Measurements from ENCODE around the gene TRPV5.

The TRPV5 gene

DNA sequence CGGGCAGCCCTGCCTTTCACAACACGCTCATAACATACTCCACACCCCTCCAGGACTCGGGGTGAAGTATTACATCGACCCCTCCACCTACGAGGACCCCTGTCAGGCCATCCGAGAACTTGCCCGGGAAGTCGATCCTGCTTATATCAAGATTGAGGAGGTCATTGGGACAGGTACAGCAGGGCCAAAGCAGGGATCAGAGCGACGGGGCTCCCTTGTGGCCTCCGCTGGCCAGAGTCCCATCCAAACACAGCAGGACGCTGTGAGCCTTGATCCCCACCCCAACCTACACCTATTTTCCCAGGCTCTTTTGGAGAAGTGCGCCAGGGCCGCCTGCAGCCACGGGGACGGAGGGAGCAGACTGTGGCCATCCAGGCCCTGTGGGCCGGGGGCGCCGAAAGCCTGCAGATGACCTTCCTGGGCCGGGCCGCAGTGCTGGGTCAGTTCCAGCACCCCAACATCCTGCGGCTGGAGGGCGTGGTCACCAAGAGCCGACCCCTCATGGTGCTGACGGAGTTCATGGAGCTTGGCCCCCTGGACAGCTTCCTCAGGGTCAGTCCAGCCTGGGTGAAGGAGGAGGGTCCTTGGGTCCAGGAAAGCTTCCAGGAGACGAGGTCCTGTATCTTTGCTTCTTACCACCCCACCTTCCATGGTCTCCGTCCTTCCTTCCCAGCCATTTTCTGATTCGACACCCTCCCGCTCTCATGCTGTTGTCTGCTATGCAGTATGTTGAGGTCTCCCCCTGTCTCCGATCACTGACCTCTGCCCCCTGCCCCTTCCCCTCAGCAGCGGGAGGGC lies 65.2 kb downstream of the TRPV5 start:
- DNase-seq, result peak; percentile 13

DNA sequence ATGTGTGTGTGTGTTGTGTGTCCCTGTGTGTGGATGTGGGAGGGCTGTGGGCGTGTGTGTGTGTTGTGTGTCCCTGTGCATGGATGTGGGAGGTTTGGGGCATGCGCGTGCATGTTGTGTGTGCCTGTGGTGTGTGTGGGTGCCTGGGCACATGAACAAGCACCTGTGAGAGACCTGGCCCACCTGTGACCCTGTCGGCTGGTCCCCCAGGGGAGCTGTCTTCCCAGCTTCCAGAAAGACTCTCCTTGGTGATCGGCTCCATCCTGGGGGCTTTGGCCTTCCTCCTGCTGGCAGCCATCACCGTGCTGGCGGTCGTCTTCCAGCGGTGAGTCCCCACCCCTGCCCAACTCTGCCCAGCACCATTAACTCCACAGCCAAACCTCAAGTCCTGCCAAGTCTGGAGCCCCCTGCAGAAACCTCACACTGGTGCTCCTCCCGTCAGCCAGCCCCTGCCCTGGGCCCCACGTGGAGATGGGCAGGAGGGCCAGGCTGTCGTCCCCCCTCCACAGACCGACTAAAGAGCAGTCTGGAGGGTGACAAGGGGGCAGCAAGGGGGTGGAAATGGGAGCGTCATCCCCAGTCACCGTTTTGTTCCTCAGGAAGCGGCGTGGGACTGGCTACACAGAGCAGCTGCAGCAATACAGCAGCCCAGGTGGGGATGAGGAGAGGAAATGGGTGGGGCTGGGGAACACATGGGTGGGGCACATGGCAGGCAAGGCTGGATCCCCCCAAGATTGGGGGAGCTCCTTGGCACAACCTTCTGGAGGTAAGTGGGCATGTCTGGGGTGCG lies 66.0 kb downstream of the TRPV5 start:
- DNase-seq, result no peak

DNA sequence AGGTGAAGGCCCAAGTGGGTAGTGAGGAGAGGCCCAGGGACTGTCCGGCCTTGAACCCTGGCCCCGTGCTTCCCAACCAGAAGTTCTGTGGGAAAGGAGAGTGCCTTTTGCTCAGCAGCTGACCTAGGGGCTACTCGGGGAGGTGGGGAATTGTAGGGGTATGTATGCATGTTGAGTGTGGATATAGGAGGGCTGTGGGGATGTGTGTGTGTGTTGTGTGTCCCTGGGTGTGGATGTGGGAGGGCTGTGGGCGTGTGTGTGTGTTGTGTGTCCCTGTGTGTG lies 66.5 kb downstream of the TRPV5 start:
- no peak for DNase-seq

DNA sequence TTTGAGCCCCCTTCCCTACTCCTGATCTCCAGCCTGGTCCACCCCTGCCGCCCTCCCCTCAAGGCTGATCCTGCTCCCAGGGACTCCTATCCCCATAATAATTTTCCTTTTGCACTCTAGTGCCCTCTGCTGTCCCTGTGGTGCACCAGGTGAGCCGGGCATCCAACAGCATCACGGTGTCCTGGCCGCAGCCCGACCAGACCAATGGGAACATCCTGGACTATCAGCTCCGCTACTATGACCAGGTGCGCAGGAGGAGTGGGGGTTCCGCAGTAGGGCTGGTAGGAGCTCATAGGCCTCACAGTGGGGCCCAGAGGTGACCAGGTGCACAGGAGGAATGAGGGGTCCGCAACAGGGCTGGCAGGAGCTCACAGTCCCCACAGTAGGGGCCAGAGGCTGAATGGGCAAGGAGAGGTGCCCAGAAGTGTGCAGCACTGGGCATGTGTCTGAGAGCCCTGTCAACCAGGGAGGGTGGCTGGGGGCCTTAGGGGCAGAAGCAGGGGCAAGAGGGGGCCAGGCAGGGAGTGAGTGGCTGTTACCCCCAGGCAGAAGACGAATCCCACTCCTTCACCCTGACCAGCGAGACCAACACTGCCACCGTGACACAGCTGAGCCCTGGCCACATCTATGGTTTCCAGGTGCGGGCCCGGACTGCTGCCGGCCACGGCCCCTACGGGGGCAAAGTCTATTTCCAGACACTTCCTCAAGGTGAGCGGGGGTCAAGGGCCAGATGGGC lies 67.0 kb downstream of the TRPV5 start:
- DNase-seq, result no peak

DNA sequence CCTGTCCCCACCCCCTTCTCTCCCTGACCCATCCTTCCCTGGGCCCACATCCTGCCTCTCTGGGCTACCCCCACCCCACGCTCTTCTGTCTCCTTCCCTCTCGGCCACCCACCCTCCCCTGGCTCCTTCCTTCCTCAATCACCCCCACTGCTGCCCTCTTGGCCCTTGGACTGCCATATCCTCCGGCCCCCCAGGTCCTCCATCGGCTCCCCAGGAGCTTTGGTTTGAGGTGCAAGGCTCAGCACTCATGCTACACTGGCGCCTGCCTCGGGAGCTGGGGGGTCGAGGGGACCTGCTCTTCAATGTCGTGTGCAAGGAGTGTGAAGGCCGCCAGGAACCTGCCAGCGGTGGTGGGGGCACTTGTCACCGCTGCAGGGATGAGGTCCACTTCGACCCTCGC lies 67.8 kb downstream of the TRPV5 start:
- no peak for DNase-seq

DNA sequence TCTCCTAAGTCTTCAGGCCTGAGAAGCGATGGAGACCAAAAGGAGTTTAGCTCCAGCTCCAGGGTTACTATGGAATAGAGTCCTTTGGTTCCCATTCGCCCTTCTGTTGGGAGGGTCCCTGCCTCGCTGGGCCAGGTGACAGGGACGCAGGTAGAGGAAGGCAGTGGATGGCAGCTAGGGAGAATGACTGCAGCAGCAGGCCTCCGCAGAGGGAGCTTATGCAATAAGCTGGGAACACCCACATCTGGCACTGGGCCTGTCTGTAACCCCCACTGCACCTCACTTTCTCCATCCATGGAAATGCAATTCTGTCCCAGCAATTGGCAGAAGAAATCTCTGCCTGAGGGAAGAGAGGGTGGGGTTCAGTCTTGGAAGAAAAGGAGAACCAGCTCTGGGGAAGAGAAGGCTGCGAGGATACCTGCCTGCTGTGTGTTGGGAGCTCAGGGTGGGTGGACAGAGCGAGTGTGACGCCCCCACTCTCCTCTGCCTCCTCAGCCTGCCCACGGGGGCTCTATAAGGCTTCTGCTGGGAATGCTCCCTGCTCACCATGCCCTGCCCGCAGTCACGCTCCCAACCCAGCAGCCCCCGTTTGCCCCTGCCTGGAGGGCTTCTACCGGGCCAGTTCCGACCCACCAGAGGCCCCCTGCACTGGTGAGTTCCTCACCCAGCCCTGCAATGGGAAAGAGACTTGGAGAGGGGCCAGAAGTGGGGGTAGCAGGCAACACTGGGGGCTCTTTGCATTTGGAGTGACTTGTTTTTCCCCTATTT lies 68.4 kb downstream of the TRPV5 start:
- DNase-seq, result no peak

DNA sequence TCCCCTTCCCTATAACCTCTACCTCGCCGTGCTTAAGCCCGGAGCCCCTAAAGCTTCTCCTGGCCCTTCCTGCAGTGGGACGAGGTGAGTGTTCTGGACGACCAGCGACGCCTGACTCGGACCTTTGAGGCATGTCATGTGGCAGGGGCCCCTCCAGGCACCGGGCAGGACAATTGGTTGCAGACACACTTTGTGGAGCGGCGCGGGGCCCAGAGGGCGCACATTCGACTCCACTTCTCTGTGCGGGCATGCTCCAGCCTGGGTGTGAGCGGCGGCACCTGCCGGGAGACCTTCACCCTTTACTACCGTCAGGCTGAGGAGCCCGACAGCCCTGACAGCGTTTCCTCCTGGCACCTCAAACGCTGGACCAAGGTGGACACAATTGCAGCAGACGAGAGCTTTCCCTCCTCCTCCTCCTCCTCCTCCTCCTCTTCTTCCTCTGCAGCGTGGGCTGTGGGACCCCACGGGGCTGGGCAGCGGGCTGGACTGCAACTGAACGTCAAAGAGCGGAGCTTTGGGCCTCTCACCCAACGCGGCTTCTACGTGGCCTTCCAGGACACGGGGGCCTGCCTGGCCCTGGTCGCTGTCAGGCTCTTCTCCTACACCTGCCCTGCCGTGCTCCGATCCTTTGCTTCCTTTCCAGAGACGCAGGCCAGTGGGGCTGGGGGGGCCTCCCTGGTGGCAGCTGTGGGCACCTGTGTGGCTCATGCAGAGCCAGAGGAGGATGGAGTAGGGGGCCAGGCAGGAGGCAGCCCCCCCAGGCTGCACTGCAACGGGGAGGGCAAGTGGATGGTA lies 69.5 kb downstream of the TRPV5 start:
- no peak for DNase-seq

DNA sequence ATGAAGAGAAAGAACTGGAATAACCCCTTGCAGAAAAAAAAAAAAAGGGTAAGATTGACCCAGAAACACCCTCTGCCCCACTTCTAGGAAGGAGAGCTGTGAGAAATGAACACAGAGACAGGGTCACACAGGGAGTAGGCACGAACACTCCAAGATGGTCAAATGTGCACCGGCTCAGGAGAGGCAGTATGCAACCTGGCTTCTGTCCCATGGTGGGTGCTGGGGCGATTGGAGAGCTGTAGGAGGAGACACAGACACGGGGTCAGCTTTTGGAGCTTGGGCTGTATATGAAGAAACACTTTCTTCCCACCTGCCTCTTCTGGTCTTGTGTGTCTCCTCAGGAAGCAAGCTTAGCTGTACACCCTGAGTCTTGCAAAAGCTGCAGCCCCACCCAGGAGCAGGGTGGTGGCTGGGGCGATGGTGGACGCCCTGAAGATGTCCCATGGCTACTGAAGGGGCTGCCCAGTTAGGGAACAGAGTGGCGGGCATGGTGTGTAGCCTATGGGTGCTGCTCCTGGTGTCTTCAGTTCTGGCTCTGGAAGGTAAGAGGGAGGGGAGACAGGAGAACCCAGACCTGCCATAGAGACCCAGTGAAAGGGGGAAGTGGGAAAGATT lies 70.7 kb downstream of the TRPV5 start:
- DNase-seq, result no peak

DNA sequence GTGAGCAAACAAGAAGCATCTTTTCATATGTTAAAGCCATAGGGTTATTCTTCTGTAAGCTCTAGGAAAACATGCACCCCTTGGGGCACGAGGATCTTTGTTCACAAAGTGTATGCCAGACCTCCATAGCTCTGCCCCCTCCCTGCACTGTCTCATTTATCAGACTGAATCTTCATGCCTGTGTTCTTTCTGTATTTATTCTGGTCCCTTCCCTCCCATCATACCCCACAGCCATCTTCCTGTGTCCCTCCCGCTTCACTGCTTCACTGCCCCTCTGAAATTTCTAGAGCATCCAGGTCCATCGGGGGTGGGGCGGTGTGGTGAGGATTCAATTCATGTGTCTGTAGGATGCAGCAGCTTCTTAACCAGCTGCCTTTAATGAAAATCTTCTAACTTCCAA lies 71.2 kb downstream of the TRPV5 start:
- DNase-seq, result no peak

DNA sequence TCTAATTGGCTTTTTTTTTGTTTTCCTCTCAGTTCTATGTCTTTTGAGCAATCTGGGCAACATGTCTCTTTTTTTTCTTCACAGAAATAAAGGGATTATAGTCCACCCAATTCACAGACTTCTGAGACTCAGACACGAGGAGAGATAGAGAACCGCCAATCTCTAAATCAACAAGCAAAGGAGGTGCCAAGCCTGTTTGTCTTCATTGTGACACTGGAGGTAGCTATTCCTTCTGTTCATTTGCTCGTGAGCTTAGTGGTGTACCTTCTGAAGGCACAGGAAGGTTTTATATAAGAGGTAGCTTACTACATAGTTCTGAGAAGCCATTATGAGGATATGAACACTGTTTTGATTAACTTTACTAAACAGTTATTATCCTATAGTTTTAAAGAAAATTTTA lies 72.6 kb downstream of the TRPV5 start:
- no peak for DNase-seq

DNA sequence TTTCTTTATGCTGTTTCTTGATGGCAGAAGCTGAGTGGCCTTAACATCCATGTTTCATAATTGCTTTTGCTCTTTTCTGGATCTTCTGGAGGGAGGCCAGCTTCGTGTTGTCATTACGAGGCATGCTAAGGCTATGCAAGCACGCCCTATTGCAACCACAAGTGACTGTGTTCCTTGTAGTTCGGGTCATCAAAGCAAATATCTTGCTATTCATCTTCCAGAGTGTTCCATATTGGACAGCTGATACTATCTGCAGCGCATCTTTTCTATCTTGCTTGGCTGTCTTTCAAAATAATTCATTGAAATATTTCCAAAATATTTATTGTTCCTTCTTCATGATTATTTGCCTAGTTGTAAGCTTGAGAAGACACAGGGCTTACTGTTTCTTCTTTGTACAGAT lies 73.7 kb downstream of the TRPV5 start:
- no peak for DNase-seq

DNA sequence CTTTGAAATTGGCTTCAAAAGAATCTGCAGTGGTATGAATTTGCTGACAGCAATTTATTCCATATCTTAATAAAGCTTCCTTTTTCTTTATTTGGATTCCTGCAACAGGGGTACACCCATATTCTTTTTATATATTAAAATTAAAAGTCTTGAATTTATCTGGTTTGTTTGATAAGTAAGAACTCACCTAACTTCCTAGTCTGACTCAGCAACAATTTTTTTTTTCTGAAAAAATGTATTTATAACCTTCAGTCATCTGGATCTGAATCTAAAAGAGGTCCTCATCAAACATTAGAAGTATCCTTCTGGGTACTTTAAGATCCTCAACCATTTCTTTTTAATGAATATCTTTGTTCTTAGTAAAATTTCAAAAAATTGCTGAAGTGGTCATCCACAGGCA lies 74.1 kb downstream of the TRPV5 start:
- no peak for DNase-seq
